LNCaP clone FGC (cell line): Measurements from ENCODE around the gene AASS.

Experiments used
- DNase-seq: peaks from one replicate; pipeline ENCODE4 v3.0.0-alpha.2; 2011; ENCODE audit warnings: low read depth
- H3K4me3 ChIP-seq: 2 replicates; pipeline ENCODE4 v1.5.1; 2011; ENCODE audit warnings: mild to moderate bottlenecking, low read depth, low read length, control low read depth
- TF ChIP-seq, protein P1 (sequence below): IDR thresholded peaks from 2 replicates; pipeline ENCODE4 v1.5.1; 2012; ENCODE audit warnings: mild to moderate bottlenecking; ENCODE audit not compliant: control insufficient read depth, insufficient read depth; ENCODE audit errors: extremely low read depth

The AASS gene

DNA sequence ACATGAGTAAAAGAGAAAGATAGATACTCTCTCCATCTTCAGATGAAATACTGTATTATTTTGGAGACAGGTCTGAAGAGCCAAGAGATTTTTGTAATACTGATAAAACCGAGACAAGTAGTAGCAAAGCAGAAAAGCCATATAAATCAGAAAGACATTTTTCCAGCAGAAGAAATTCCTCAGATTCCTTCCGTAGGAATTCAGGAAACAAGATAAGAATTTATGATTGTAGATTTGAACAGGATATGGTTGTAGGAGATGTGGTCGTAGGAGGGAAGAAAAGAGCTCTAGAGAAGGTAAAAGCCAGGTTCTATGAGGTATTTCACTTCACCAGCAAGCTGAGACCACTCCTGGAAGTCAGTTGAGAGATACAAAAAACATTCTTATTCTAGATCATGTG, 17.6 kb upstream of the AASS start:
- no peak overlapping the region for H3K4me3 ChIP-seq
- no peak for DNase-seq
- TF ChIP-seq, protein P1, sequence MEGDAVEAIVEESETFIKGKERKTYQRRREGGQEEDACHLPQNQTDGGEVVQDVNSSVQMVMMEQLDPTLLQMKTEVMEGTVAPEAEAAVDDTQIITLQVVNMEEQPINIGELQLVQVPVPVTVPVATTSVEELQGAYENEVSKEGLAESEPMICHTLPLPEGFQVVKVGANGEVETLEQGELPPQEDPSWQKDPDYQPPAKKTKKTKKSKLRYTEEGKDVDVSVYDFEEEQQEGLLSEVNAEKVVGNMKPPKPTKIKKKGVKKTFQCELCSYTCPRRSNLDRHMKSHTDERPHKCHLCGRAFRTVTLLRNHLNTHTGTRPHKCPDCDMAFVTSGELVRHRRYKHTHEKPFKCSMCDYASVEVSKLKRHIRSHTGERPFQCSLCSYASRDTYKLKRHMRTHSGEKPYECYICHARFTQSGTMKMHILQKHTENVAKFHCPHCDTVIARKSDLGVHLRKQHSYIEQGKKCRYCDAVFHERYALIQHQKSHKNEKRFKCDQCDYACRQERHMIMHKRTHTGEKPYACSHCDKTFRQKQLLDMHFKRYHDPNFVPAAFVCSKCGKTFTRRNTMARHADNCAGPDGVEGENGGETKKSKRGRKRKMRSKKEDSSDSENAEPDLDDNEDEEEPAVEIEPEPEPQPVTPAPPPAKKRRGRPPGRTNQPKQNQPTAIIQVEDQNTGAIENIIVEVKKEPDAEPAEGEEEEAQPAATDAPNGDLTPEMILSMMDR = no peak

- H3K4me3 ChIP-seq = no peak overlapping the region
- DNase-seq = no peak
- TF ChIP-seq, protein P1 = no peak
These were observed 11.5 kb upstream of the AASS start for GRCh38 chr7:122155566-122155965.

GRCh38 chr7:122148878-122149277, 4.8 kb upstream of the AASS start:
- TF ChIP-seq, protein P1 = no peak
- H3K4me3 ChIP-seq = no peak overlapping the region
- no peak for DNase-seq

DNA sequence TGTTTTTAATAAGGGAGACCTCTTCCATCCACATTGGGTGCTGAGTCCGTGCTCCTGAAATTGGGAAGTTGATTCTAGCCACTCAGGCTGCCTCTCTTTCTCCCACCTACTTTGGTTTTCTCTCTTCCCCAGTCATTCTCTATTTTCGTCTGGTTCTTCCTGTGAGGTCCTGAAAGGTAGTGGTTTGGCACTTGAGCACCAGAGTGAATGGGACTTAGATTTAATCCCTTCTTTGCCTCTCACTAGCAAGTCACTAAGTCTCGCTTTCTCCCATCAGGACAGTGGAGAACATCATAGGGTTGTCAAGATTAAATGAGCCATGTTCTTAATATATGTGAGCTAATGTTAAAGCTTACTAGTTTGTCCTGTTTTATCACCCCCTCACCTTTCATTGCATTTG, 4.0 kb upstream of the AASS start:
- TF ChIP-seq, protein P1 = no peak
- no peak overlapping the region for H3K4me3 ChIP-seq
- DNase-seq = no peak

DNA sequence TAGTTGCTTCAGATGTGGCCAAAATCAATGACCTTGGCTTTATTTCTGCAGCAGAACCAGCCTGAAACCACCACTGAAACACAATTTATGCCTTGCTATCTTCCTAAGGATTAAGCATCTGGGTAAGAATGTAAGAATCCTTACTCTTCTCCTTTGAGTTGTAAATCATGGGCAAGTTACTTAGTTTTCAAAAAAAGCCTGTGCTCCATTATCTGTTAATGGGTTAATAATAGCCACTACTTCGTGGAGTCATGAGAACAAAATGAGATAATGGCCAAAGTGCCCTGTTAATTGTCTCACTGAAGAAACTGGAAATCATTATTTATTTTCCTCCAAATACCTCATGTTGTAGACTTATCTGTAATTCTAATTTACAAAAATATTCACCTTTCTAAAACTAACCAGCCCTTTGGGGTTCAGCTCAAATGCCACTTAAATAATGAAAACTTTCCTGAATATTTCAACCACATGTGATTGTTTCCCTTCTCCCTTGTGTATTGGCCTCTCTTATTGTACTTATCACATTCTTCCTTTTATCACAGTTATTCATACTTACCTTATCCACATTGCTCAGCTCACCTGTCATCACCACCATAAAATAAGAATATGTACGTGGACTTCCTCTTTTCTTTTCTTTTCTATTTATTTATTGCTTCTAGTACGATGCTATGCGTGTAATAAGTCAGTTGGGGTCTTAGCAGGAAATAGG, 2.0 kb upstream of the AASS start:
- no peak for DNase-seq
- no peak overlapping the region for H3K4me3 ChIP-seq
- TF ChIP-seq, protein P1 = no peak

GRCh38 chr7:122143376-122143750, 686 bp downstream of the AASS start:
- TF ChIP-seq, protein P1 = no peak
- H3K4me3 ChIP-seq = peak overlapping the region; percentile 79
- DNase-seq = no peak

DNA sequence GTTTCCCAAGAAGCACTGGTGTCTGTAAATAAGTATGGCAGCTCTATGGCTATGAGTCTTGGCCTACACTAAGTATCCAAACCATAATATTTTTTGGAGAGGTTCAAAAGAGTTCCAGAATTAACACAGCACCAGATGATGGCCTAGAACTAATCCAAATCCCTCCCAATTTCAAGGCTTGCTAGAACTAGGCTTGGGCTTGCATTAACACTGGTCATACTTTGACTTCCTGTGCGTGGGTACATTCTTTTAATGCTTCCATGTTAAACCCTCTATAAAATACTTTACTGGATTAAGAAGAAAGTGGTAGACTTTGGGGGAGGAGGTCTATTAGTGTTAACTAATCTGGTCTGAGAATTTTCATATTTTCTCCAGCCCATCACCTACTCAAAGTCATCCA, 3.1 kb downstream of the AASS start:
- DNase-seq = no peak
- H3K4me3 ChIP-seq = no peak overlapping the region
- TF ChIP-seq, protein P1 = no peak
